GM04504 (cell line): Measurements from ENCODE around the gene GAGE13.
"Not testable (repeated sequence)": the region's sequence is repeated elsewhere in the genome, so short reads cannot be mapped to it uniquely, and the experiment has no call there.

Experiments
- DNase-seq: peaks from one replicate; pipeline ENCODE4 v3.0.0-alpha.2; 2012; ENCODE audit warnings: low read depth

The GAGE13 gene, protein sequence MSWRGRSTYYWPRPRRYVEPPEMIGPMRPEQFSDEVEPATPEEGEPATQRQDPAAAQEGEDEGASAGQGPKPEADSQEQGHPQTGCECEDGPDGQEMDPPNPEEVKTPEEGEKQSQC

DNA sequence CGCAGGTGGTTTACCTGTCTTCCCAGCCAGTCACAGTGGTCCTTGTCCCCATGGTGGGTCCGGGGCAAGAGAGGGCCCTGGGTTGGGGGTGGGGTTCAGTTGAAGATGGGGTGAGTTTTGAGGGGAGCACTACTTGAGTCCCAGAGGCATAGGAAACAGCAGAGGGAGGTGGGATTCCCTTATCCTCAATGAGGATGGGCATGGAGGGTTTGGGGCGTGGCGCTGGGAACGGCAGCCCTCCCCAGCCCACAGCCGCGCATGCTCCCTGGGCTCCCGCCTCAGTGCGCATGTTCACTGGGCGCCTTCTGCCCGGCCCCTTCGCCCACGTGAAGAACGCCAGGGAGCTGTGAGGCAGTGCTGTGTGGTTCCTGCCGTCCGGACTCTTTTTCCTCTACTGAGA lies at the start of gene GAGE13:
TSS of gene GAGE13 (plus strand) at position 301 of the 400 bp plus-strand sequence. CDS start 1,156 bp downstream, outside the sequence.
- DNase-seq: not testable (repeated sequence)

DNA sequence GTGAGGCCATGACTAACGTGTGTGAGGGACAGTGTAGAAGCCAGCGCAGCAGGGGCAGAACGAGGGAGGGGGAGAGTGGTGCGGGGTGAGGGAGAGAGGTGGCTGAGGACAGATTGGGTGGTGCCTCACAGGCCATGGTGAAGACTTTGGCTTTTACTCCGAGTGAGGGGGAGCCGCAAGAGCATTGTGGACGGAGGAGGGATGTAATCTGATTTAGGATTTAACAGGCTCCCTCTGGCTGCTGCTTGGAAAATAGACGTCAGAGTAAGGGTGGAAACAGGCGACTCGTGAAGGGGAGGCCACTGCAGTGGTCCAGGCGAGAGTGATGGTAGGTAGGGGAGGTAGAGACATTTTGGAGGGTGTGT lies 48.8 kb upstream of the GAGE13 start:
- no peak for DNase-seq

DNA sequence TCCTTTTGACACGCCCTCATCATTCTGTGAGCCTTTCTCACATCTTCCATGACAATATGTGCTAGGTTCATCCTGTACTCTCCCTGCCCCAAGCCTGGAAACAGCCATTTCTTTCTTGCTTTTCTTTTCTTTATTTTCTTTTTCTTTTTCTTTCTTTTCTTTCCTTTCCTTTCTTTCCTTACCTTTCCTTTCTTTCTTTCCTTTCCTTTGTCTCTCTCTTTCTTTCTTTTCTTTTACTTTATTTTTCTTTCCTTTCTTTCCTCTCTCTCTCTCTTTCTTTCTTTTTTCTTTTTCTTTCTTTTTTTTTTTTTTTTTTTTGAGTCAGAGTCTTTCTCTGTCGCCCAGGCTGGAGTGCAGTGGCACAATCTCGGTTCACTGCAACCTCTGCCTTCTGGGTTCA lies 47.2 kb upstream of the GAGE13 start:
- DNase-seq: no peak

DNA sequence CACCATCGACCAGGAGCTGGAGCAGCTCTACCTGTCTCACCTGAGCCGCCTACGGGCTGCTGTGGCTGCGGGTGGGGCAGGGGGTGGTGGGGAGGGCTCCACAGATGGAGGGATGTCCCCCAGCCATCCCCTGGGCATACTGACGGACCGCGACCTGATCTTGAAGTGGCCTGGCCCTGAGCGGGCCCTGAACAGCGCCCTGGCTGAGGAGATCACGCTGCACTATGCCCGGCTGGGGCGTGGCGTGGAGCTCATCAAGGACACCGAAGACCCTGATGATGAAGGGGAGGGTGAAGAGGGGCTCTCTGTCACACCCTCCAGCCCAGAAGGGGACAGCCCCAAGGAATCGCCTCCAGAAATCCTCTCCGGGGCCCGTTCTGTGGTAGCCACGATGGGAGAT lies 45.2 kb upstream of the GAGE13 start:
- DNase-seq: no peak

DNA sequence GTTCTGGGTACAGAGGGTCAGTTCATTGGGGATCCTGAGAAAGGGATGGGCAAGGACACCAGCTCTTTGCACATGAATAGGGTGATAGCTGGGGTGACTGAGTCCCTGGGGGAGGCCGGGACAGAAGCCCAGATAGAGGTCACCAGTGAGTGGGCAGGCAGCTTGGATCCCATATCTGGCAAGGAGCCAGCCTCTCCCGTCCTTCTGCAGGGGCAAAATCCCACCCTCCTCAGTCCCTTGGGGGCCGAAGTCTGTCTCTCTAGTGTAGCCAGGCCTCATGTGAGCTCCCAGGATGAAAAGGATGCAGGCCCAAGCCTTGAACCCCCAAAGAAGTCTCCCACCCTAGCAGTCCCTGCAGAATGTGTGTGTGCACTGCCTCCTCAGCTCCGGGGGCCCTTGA lies 44.8 kb upstream of the GAGE13 start:
- DNase-seq: no peak

DNA sequence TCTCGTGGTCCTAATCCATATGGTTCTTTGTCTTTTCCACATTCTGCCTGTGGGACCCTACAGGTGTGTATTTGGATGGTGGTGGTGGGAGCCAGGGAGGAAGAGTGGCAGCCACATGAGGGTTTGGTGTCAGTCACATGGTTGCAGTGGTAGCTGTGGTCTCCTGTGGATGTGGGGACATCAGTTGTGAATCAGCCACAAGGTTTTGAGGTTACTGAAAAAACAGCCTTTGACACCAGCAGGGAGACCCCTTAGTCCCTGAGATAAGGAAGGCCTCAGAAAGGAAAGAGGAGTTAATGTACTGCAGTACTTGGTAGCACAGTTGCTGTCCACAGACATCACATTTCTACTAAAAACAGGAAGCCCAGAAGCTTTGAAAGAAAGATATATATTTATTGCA lies 43.7 kb upstream of the GAGE13 start:
- DNase-seq: no peak

DNA sequence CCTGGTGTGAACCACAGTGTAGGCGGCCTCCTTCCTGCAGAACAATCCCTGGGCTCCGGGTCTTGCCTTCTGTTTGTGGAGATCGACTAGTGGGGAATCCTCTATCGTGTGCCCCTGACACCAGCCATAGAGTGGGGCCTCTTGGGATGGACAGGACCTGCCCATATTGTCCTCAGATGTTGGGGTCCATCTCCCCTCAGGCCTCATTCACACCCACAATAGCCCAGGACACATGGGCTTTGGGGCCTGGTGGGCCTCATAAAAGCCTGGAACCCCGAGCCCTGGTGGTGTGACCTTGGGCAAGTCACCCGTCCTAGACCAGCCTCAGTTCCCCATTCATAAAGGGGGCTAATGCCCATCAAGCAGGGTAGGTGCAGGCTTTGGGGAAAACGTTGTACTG lies 41.2 kb upstream of the GAGE13 start:
- DNase-seq: no peak

DNA sequence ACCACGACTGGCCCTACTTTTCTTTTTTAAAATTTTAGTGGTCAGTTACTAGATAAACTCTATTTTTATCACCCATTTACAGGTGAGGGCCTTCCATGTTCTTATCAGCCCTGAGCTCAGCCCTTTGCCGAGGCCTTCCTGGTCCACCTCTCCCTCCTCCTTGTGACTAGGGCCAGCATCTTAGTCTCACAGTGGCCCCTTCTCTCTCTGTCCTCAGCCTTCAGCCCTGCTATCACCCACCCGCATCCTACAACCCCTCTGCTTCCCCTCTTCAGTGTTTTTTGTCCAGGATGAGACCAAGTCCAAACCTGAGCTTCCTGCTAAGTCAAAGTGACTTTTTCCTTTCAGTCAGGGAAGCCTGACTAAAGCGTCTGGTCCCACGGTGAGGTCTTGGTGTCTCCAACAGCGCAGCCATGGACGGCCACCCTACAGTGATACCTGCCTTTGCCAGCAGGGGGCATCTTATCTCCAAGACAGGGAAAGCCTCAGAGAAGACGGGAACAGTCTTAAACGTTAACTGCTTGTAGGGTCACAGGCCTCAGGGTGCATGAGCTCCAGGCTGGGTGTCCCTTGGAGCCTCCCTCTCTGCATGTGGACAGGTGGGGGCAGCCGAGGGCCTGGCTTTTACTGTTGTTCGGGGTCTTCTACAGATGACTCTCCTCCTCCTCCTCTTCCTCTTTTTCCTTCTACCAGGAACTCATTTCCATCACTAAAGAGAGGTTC lies 39.6 kb upstream of the GAGE13 start:
- DNase-seq: peak; percentile 19

DNA sequence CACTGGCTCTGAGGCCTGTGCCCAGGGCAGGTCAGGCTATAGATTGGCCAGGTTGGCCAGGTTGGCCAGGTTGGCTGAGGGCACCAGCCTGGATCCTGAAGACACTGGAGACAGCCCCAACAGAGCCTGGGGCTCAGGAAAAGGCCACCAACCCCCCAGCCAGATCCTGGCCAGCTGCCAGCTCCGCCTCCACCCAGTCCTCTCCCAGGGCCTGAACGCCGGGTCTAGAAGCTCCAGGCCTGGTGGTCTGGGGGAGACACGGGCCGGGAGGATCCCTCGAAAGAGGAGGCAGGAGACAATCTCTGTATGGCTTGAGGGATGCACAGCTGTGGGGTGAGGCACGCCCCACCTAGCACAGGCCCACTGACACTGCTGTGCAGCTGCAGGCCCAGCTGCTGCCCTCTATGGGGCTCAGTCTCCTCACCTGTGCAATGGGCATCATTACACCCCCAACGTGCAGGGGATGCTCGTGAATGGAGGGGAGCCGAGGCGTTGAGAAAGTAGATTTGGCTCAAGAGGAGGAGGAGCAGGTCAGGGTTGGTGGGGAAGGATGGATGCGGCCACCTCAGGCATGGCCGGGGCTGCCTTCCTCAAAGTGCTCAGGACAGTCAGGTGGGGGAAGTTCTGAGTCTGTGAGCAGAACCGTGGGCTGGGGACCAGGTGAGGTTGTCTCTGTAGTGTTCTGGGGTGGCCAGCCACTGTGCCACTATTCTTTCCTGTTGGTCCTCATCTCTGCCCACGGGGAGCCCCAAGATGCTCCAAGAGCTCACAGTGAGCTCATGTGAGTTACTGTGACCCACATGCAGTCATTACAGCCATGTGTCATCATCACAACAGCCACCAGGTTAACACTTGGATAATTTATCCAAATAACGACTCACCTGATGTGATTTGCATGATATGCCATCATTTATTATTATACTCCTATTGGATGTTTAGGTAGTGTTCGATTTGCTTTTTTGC lies 38.7 kb upstream of the GAGE13 start:
- DNase-seq: no peak

DNA sequence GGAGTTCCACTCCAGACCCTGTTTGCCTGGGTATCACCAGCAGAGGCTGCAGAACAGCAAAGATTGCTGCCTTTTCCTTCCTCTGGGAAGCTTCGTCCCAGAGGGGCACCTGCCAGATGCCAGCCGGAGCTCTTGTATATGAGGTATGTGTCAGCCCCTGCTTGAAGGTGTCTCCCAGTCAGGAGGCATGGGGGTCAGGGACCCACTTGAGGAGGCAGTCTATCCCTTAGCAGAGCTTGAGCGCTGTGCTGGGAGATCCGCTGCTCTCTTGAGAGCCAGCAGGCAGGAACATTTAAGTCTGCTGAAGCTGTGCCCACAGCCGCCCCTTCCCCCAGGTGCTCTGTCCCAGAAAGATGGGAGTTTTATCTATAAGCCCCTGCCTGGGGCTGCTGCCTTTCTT lies 32.1 kb upstream of the GAGE13 start:
- DNase-seq: not testable (repeated sequence)

DNA sequence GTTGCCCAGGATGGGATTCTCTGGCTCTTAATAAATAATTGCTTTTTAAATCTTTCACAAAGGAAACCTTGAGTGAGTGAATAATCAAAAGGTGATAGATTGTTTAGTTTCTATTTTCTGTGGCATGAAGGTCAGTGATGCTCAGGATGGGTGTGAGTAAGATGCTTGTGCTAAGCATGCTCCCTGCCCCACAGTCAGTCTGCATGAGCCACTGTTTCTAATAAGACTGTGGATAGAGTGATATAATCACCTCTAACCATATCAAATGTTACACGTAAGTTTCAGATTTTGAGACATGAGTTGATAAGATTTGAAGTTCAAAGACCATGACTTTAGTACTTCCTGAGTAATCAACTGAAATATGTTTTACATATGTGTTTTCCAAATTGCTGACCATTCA lies 30.7 kb upstream of the GAGE13 start:
- DNase-seq: no peak

DNA sequence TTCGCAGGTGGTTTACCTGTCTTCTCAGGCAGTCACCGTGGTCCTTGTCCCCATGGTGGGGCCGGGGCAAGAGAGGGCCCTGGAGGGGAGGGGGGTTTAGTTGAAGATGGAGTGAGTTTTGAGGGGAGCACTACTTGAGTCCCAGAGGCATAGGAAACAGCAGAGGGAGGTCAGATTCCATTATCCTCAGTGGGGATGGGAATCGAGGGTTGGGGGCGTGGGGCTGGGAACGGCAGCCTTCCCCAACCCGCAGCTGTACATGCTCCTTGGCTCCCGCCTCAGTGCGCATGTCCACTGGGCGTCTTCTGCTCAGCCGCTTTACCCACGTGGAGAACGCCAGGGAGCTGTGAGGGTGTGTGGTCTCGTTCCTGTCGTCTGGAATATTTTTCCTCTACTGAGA lies 28.0 kb upstream of the GAGE13 start, which contains the start of gene GAGE10:
TSS of gene GAGE10 (plus strand) at position 301 of the 400 bp plus-strand sequence. CDS start 1,214 bp downstream, outside the sequence.
- no peak for DNase-seq

DNA sequence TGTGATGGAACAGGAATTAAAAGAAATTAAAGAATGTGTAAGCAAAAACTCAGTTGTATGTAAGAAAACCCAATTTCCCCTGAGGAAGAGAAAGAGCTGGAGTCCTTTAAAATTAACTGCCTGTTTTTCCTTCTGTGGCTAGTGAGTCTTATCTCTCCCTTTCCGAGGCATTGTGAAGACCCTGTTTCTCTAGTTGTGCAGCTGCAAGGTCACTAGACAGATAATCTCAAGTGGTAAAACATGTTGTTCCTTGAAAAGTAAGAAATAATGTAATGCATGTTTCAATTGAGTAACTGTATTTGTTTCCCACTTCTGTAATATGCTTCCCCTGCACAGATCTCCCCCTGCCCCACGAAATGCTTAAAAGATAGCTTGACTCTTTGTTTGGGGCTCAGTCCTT lies 23.6 kb upstream of the GAGE13 start:
- DNase-seq: not testable (repeated sequence)

DNA sequence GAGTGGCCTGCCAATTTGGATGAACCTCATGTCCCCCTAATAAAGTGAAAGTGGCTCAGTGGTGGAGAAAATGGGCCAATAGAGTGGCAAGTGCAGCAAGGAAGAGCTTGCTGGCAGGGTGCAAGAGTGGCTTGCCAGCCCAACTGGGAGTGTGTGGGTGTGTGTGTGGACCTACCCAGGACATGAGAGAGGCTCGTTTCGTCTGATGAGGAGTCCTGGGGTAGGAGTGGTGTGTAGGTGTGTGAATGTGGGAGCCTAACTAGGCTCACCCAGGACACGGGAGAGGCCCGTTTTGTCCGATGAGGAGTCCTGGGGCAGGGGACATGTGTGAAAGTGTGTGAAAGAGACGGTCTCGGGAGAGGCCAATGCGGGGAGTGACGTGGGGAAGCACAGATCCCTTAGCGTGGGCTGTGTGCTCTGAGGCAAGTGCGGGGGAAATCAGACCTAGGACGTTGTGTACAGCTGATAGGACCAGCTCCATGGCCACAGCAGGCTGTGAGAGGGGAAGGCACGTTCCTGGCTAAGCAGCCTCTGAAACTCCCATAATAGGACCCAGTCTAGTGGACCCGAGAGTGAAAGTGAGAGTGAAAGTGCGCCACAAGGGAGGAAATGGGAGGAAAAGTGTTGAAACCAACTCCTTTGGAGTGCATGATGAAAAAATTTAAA lies 22.6 kb upstream of the GAGE13 start:
- no peak for DNase-seq

DNA sequence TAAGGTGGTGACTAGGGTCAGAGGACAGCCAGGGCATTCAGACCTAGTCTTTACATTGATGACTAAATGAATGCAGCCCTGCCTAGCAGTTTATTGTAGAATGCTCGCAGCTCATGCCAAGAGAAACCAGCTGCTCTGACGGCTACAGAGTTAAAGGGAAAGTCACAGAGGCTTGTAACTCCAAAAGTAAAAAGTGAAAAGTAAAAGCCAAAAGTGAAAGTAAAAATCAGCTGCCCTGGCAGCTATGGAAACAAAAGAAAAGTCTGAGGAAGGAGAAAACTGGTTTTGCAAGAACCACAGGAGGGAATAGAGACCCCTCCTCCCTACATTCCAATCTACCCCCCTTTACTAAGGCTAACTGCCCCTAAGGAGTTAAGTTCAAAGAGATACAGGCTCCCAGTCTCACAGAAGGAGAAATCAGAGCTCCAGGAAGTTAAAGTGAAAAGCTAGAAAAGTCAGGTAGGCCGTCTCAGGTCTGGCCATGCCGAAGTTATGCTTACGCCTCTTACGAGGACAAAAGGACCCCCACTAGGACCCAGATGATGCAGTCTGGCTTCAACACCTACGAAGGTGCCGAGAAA lies 21.9 kb upstream of the GAGE13 start:
- no peak for DNase-seq

DNA sequence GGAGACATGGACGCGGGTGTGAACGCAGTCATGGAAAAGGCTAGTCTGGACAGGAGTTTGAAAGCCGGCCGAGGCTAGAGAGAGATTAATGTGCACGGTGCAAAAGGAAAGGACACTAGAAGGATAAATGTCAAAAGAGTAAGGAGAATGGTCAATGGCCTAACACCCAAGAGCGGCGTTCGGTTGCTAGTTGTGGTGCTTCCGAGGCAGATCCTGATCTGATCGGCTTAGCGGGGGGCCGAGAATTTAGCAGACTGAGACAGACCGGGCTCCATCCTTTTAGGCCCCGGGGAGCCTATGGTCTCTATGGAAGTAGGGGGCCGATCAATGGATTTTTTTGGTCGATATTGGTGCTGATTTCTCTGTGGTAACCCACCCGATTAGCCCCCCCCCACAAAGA lies 21.0 kb upstream of the GAGE13 start:
- DNase-seq: no peak

DNA sequence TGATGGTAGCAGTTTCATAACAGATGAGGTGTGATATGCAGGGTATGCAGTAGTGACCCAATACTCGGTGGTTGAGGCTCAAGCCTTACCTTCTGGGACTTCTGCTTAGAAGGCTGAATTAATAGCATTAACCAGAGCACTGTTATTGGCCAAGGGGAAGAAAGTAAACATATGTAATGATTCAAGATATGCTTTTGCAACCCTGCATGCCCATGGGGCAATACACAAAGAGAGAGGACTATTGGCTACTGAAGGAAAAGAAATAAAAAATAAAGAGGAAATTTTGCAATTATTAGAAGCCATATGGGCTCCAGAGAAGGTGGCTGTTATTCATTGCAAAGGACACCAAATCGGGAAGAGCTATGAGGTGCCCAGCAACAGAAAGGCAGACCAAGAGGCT lies 19.2 kb upstream of the GAGE13 start:
- no peak for DNase-seq

DNA sequence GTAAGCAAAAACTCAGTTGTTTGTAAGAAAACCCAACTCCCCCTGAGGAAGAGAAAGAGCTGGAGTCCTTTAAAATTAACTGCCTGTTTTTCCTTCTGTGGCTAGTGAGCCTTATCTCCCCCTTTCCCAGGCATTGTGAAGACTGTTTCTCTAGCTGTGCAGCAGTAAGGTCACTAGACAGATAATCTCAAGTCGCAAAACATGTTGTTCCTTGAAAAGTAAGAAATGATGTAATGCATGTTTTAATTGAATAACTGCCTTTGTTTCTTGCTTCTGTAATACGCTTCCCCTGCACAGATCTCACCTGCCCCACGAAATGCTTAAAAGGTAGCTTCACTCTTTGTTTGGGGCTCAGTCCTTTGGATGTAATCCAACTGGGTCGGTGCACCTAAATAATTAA lies 15.3 kb upstream of the GAGE13 start:
- DNase-seq: no peak

DNA sequence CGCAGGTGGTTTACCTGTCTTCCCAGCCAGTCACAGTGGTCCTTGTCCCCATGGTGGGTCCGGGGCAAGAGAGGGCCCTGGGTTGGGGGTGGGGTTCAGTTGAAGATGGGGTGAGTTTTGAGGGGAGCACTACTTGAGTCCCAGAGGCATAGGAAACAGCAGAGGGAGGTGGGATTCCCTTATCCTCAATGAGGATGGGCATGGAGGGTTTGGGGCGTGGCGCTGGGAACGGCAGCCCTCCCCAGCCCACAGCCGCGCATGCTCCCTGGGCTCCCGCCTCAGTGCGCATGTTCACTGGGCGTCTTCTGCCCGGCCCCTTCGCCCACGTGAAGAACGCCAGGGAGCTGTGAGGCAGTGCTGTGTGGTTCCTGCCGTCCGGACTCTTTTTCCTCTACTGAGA lies 9.6 kb upstream of the GAGE13 start, which contains the start of gene GAGE12J:
TSS of gene GAGE12J (plus strand) at position 301 of the 400 bp plus-strand sequence. CDS start 1,157 bp downstream, outside the sequence.
- not testable (repeated sequence) for DNase-seq

DNA sequence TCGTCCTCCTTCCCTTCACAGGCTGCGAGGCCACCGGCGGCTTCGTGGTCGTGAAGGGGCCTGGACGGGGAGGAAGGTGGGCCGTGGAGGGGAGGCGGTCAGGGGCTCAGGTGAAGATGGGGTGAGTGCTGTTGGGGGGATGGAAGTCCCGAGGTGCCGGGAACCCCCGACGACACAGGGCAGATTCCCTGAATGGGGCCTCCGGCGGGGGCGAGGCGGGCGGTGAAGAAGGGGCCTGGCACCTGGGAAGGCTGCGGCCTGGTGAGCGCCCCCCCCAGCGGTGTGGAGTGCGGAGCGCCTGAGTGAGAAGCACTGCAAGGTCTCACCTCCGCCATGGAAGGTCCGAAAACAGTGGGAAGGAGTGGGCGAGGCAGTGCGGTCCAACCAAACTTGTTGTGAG lies 9.1 kb upstream of the GAGE13 start:
- DNase-seq: not testable (repeated sequence)

DNA sequence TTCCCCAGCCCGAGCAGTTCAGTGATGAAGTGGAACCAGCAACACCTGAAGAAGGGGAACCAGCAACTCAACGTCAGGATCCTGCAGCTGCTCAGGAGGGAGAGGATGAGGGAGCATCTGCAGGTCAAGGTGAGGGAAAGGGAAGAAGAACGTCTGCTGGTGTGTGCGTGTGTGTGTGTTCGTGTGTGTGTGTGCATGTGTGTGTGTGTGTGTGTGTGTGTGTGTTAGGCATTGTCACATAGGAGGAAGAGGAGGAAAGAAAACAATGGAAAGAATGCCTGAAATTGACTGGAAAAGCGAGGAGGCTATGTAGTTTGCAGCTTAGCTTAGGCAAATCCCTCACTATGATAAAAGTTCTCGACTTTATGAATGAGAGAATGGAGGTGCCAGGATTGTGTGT lies 7.6 kb upstream of the GAGE13 start:
- DNase-seq: not testable (repeated sequence)

DNA sequence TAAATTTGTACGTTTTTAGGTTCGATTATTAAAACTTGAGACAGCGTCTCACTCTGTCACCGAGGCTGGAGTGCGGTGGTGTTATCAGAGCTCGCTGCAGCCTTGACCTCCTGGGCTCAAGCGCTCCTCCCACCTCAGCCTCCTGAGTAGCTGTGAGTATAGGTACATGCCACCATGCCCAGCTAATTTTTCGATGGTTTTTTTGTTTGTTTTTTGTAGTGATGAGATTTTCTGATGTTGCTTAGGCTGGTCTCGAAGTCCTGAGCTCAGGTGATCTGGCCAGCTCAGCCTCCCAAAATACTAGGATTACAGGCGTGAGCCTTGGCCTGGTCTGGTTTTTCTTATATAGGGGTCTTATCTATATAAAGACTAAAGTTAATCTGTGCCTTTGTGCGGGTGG lies 961 bp upstream of the GAGE13 start:
- not testable (repeated sequence) for DNase-seq
